WERI-Rb-1 (cell line): ENCODE measurements around the gene DPPA5.
"Not testable (repeated sequence)": the region's sequence is repeated elsewhere in the genome, so short reads cannot be mapped to it uniquely, and the experiment has no call there.

Experiments
- DNase-seq: peaks from one replicate; pipeline ENCODE4 v3.0.0-alpha.2; 2020
- H3K27ac ChIP-seq: fragments of 250-450 bp; sonication (Bioruptor Pico); 2 replicates; pipeline ENCODE4 v1.5.1; 2020; ENCODE audit warnings: mild to moderate bottlenecking, moderate library complexity
- H3K27me3 ChIP-seq: fragments of 250-450 bp; sonication (Bioruptor Pico); 2 replicates; pipeline ENCODE4 v1.5.1; 2021; ENCODE audit warnings: mild to moderate bottlenecking, low read depth, moderate library complexity; ENCODE audit not compliant: insufficient read depth, severe bottlenecking
- H3K36me3 ChIP-seq: fragments of 250-450 bp; sonication (Bioruptor Pico); 2 replicates; pipeline ENCODE4 v1.5.1; 2020; ENCODE audit warnings: mild to moderate bottlenecking, moderate library complexity
- H3K4me3 ChIP-seq: 2 replicates; pipeline ENCODE4 v1.5.1; 2011; ENCODE audit warnings: low read depth, mild to moderate bottlenecking, control low read depth, low read length
- H3K9me3 ChIP-seq: fragments of 250-450 bp; sonication (Bioruptor Pico); 2 replicates; pipeline ENCODE4 v1.5.1; 2021; ENCODE audit warnings: mild to moderate bottlenecking, moderate library complexity; ENCODE audit not compliant: severe bottlenecking
- CTCF ChIP-seq: IDR thresholded peaks from 2 replicates; pipeline ENCODE4 v1.5.1; 2011; ENCODE audit warnings: low read depth, mild to moderate bottlenecking, control low read depth, inconsistent platforms, low read length

The DPPA5 gene, protein sequence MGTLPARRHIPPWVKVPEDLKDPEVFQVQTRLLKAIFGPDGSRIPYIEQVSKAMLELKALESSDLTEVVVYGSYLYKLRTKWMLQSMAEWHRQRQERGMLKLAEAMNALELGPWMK

DNA sequence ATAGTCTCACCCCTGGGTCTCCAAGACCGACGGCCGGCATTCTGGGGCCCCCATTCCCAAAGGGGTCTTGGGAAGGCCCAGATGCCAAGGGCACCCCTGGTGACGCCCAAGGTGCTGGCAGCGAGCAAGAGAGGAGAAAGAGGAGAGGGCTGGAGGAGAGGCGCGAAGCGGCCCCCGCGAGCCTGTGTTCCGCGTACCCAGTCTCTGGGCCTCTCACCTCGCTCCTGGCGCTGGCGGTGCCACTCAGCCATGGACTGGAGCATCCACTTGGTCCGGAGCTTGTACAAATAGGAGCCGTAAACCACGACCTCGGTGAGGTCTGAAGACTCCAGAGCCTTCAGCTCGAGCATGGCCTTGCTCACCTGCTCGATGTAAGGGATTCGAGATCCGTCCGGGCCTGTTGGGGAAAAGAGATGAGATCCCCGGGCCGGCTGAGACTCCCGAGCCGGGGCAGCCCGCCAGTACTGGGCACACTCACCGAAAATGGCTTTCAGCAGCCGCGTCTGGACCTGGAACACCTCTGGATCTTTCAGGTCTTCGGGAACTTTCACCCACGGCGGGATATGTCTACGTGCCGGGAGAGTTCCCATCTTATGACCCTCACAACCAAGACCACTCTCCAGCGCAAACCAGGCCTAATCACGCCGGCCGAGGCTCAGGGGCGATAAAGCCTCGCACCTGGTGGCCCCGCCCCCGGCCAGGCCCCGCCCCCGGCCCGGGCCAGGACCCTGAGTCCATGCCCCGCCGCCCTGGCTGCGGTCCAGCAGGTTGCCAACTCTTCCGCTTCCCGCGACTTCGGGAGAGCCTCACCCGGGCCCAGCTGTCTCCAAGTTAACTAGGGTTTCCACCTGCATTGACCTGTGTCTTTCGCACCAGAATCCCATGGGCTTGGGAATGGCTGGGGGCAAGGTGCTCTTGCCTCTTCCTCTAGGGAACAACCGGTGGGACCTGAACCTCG lies at the start of gene DPPA5:
DPPA5 (minus strand) TSS at position 641 of the 958 bp plus-strand sequence; CDS start at position 590, 51 bp downstream.
- H3K4me3 ChIP-seq = no peak within 1 kb of the TSS
- no peak within 1 kb of the TSS for H3K27ac ChIP-seq
- TF ChIP-seq CTCF = no peak
- no peaks in the 10 kb centered on the region for H3K27me3 ChIP-seq
- H3K9me3 ChIP-seq = no peaks in the 10 kb centered on the region
- H3K36me3 ChIP-seq = no peaks in the 10 kb centered on the region
- DNase-seq = no peak

GRCh38 chr6:73400656-73401055 lies 46.6 kb upstream of the DPPA5 start:
- no peaks in the 10 kb centered on the region for H3K9me3 ChIP-seq
- H3K36me3 ChIP-seq = no peaks in the 10 kb centered on the region
- TF ChIP-seq CTCF = no peak
- DNase-seq = no peak
- H3K27ac ChIP-seq = no peak overlapping the region
- H3K27me3 ChIP-seq = no peaks in the 10 kb centered on the region
- no peak overlapping the region for H3K4me3 ChIP-seq

GRCh38 chr6:73395875-73396274 lies 41.8 kb upstream of the DPPA5 start:
- Histone ChIP-seq H3K27ac (no peak overlapping the region), H3K27me3 (no peaks in the 10 kb centered on the region), H3K4me3 (no peak overlapping the region), H3K36me3 (no peaks in the 10 kb centered on the region), H3K9me3 (no peaks in the 10 kb centered on the region)
- DNase-seq = no peak
- no peak for TF ChIP-seq CTCF

- DNase-seq = no peak
- H3K27me3 ChIP-seq = no peaks in the 10 kb centered on the region
- no peak within 1 kb of the TSS for H3K4me3 ChIP-seq
- no peaks in the 10 kb centered on the region for H3K36me3 ChIP-seq
- no peak within 1 kb of the TSS for H3K27ac ChIP-seq
- no peaks in the 10 kb centered on the region for H3K9me3 ChIP-seq
- TF ChIP-seq CTCF = no peak
Measured at GRCh38 chr6:73394577-73395354, 40.7 kb upstream of the DPPA5 start, which contains the start of gene DDX43. Gene DDX43 (plus strand): TSS chr6:73394828. CDS start chr6:73394906, 78 bp downstream.

- H3K36me3 ChIP-seq = no peaks in the 10 kb centered on the region
- no peak for DNase-seq
- H3K9me3 ChIP-seq = no peaks in the 10 kb centered on the region
- no peak overlapping the region for H3K27ac ChIP-seq
- H3K27me3 ChIP-seq = no peaks in the 10 kb centered on the region
- TF ChIP-seq CTCF = no peak
- no peak overlapping the region for H3K4me3 ChIP-seq
Measured at GRCh38 chr6:73393278-73393677, 39.2 kb upstream of the DPPA5 start.

GRCh38 chr6:73392188-73392587 lies 38.1 kb upstream of the DPPA5 start:
- not testable (repeated sequence) for H3K36me3 ChIP-seq, H3K27ac ChIP-seq, H3K27me3 ChIP-seq, DNase-seq, H3K9me3 ChIP-seq, H3K4me3 ChIP-seq
